Stimulated activated naive CD4-positive, alpha-beta T cell (primary cell): ENCODE data around the gene MAP1B.
"Not testable (repeated sequence)": the region's sequence is repeated elsewhere in the genome, so short reads cannot be mapped to it uniquely, and the experiment has no call there.

Experiments
- DNase-seq, 6 experiments: peaks; one replicate each; lab custom pipeline; 2025; lab: John Stamatoyannopoulos, UW

MAP1B gene

GRCh38 chr5:72107131-72107900, at the start of gene MAP1B:
MAP1B (plus strand) TSS chr5:72107475; CDS start chr5:72107532, 57 bp downstream.
- no peak for DNase-seq

GRCh38 chr5:72057816-72058215, 49.5 kb upstream of the MAP1B start:
- no peak for DNase-seq

- no peak for DNase-seq
Observed at GRCh38 chr5:72063219-72063819, 44.0 kb upstream of the MAP1B start.

GRCh38 chr5:72064801-72065570, 42.3 kb upstream of the MAP1B start:
- no peak for DNase-seq

- DNase-seq = no peak
Observed at GRCh38 chr5:72065751-72066255, 41.5 kb upstream of the MAP1B start.

- no peak for DNase-seq
Observed at GRCh38 chr5:72066705-72067107, 40.6 kb upstream of the MAP1B start.

- DNase-seq = no peak
Observed at GRCh38 chr5:72067682-72068470, 39.4 kb upstream of the MAP1B start.

GRCh38 chr5:72070529-72070928, 36.7 kb upstream of the MAP1B start:
- no peak for DNase-seq

GRCh38 chr5:72071906-72072305, 35.4 kb upstream of the MAP1B start:
- DNase-seq = no peak

- no peak for DNase-seq
Observed at GRCh38 chr5:72074251-72074650, 33.0 kb upstream of the MAP1B start.

GRCh38 chr5:72075461-72075860, 31.8 kb upstream of the MAP1B start:
- DNase-seq = no peak

GRCh38 chr5:72076621-72077300, 30.5 kb upstream of the MAP1B start:
- no peak for DNase-seq

- no peak for DNase-seq
Observed at GRCh38 chr5:72077390-72077789, 29.9 kb upstream of the MAP1B start.

GRCh38 chr5:72079288-72079687, 28.0 kb upstream of the MAP1B start:
- DNase-seq = no peak

GRCh38 chr5:72082048-72082447, 25.2 kb upstream of the MAP1B start:
- DNase-seq = no peak

- DNase-seq = no peak
Observed at GRCh38 chr5:72084876-72085275, 22.4 kb upstream of the MAP1B start.

GRCh38 chr5:72085319-72085718, 22.0 kb upstream of the MAP1B start:
- no peak for DNase-seq

GRCh38 chr5:72089713-72090112, 17.6 kb upstream of the MAP1B start:
- not testable (repeated sequence) for DNase-seq

GRCh38 chr5:72092074-72092473, 15.2 kb upstream of the MAP1B start:
- DNase-seq = no peak

- DNase-seq = no peak
Observed at GRCh38 chr5:72093217-72093616, 14.1 kb upstream of the MAP1B start.

GRCh38 chr5:72093824-72094223, 13.5 kb upstream of the MAP1B start:
- no peak for DNase-seq
